Transverse colon (tissue), 4 donors: ENCODE results near the gene EIF2A. TPM values are rescaled to one million over a fixed set of nuclear protein-coding genes. Genes with fewer than 3 reads are reported as not detected.

Source experiments
- DNase-seq: peaks from one replicate; pipeline ENCODE4 v3.0.0-alpha.2; 2019
- H3K27ac ChIP-seq, 4 donors: fragments of 200-600 bp; sonication (generic); 2 replicates each; pipeline ENCODE4 v1.5.1; 2016 to 2018; ENCODE audit warnings: inconsistent platforms in 4 of 4
- H3K27me3 ChIP-seq: fragments of 200-600 bp; sonication (generic); 2 replicates; pipeline ENCODE4 v1.5.1; 2017; ENCODE audit warnings: inconsistent platforms
- H3K36me3 ChIP-seq, 4 donors: fragments of 200-600 bp; sonication (generic); 2 replicates each; pipeline ENCODE4 v1.5.1; 2017 to 2019; ENCODE audit warnings: inconsistent platforms in 4 of 4
- H3K4me1 ChIP-seq, 4 donors: fragments of 200-600 bp; sonication (generic); 2 replicates each; pipeline ENCODE4 v1.5.1; 2017 to 2020; ENCODE audit warnings: inconsistent platforms in 4 of 4
- H3K4me3 ChIP-seq, 4 donors: fragments of 200-600 bp; sonication (generic); 1 replicate in 1 of 4; 2 replicates in 3 of 4; pipeline versions ENCODE4 v1.5.1 to v1.6.1; 2017 to 2019; ENCODE audit warnings: inconsistent platforms in 4 of 4
- H3K9me3 ChIP-seq, 2 donors: fragments of 200-600 bp; sonication (generic); 2 replicates each; pipeline ENCODE4 v1.5.1; 2017 to 2019; ENCODE audit warnings: inconsistent platforms in 2 of 2
- EP300 ChIP-seq: sonication (generic); formaldehyde crosslinking; IDR thresholded peaks from one replicate; pipeline ENCODE4 v1.6.1; 2017; ENCODE audit warnings: antibody characterized with exemption, low read depth
- POLR2A ChIP-seq: fragments of 450-650 bp; IDR thresholded peaks from one replicate; pipeline ENCODE4 v1.6.1; 2016; ENCODE audit warnings: antibody characterized with exemption, mild to moderate bottlenecking, moderate library complexity
- POLR2AphosphoS5 ChIP-seq, 3 donors: sonication (generic); formaldehyde crosslinking; IDR thresholded peaks; one replicate each; pipeline ENCODE4 v1.6.1; 2016; ENCODE audit warnings: antibody characterized with exemption in 3 of 3
- WGBS, 2 donors: methylation state at CpG; one replicate each; pipeline ENCODE4 v1.1.5; 2018; ENCODE audit warnings: low coverage in 1 of 2; 5-methylcytosine and 5-hydroxymethylcytosine counted together
- in situ Hi-C, 4 donors: fragments of 200-750 bp; cut with MboI; loops; one replicate each; pipeline versions ENCODE4 v1.15.0 to v1.15.1; 2017; ENCODE audit warnings: low sequenced_read_pairs in 3 of 4, low pct_ligation_motif_present in 1 of 4, low pct_unique_long_range_greater_than_20kb in 1 of 4
- intact Hi-C: fragments of 100-400 bp; cut with DNase I; formaldehyde crosslinking; loops from one replicate; pipeline ENCODE4 v1.15.1; 2023; ENCODE audit warnings: low total_unique reads
- total RNA-seq, 4 donors: library from RNA; depleted of rRNA; stranded (reverse); fragments of >200 nt; gene quantifications; one replicate each; pipeline ENCODE4 v1.1.0, GENCODE V29; 2016
- TF ChIP-seq, protein P1 (sequence below), 5 experiments: fragments of 200-600 bp in 3 of 5; fragments of 450-650 bp in 2 of 5; sonication (generic) in 3 of 5; IDR thresholded peaks; 1 replicate in 2 of 5; 2 replicates in 3 of 5; pipeline ENCODE4 v1.5.1; 2016 to 2017; ENCODE audit warnings: antibody characterized with exemption in 5 of 5, inconsistent platforms in 3 of 5, mild to moderate bottlenecking in 2 of 5, moderate library complexity in 1 of 5

EIF2A gene
- total RNA-seq, 4 donors from 2014 or later: 20.9 to 132 (median 72.2) TPM

GRCh38 chr3:150582620-150583019 is 36.0 kb downstream of the EIF2A start:
- peaks cover 0 to 37% (median 11%) of the 10 kb centered on the region in 4 donors for H3K36me3 ChIP-seq
- TF ChIP-seq, protein P1, sequence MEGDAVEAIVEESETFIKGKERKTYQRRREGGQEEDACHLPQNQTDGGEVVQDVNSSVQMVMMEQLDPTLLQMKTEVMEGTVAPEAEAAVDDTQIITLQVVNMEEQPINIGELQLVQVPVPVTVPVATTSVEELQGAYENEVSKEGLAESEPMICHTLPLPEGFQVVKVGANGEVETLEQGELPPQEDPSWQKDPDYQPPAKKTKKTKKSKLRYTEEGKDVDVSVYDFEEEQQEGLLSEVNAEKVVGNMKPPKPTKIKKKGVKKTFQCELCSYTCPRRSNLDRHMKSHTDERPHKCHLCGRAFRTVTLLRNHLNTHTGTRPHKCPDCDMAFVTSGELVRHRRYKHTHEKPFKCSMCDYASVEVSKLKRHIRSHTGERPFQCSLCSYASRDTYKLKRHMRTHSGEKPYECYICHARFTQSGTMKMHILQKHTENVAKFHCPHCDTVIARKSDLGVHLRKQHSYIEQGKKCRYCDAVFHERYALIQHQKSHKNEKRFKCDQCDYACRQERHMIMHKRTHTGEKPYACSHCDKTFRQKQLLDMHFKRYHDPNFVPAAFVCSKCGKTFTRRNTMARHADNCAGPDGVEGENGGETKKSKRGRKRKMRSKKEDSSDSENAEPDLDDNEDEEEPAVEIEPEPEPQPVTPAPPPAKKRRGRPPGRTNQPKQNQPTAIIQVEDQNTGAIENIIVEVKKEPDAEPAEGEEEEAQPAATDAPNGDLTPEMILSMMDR (IDR thresholded peaks at IDR 0.05): no peak
- no peak overlapping the region for H3K4me3 ChIP-seq
- no peaks in the 10 kb centered on the region for H3K9me3 ChIP-seq
- H3K4me1 ChIP-seq: no peaks in the 10 kb centered on the region
- H3K27me3 ChIP-seq: no peaks in the 10 kb centered on the region
- in situ Hi-C loops: no loop called here
- H3K27ac ChIP-seq: no peak overlapping the region
- WGBS, 2 donors: 65 to 70% methylated on average over 2 of the region's 2 CpGs
- no peak for DNase-seq
- intact Hi-C loops: no loop called here

- H3K36me3 ChIP-seq: peaks cover 0 to 37% (median 11%) of the 10 kb centered on the region in 4 donors
- H3K27ac ChIP-seq: no peak overlapping the region
- 58 to 75% methylated on average over 1 of the region's 1 CpG for WGBS, 2 donors
Observed at GRCh38 chr3:150583028-150583427, 36.4 kb downstream of the EIF2A start.

DNA sequence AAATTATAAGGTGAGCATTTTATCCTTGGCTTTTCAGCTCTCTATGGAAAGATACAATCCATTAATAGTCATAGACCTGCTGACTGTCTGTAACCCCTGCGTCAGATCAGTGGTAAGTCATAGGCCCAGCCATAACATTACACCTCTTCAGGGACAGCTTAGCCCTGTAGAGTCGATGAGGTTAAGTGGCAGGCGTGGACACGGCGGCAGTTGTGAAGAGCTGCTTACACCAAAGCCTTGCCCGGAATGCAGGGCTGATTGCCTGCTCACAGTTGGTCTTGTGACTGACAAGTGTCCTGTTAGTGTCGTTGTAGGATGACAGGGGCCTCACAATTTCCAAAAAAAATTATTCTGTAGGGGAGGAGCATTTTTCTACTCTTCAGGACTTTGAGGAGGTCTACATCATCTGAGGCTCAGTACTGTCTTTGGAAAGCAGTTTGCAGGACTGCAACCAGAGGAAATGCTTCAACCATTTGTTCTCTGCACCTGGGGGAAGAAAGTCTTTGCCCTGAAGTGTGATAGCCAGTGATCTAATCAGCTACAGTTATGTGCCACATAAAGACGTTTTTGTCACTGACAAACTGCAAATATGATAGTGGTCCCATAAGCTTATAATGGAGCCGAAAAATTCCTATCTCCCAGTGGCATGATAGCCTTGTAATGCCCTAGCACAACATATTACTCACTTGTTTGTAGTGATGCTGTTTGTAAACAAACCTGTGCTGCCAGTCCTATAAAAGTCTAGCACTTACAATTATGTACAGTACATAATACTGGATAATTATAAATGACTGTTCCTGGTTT is 41.6 kb downstream of the EIF2A start:
- in situ Hi-C loops (no loop called here), intact Hi-C loops (no loop called here)
- DNase-seq: no peak
- 68 to 78% methylated on average over 2 to 9 of the region's 9 CpGs for WGBS, 2 donors
- no peak overlapping the region for H3K27ac ChIP-seq
- H3K4me1 ChIP-seq: no peaks in the 10 kb centered on the region
- no peak overlapping the region for H3K4me3 ChIP-seq
- no peaks in the 10 kb centered on the region for H3K27me3 ChIP-seq
- no peaks in the 10 kb centered on the region for H3K9me3 ChIP-seq
- peaks cover 0 to 24% (median 6%) of the 10 kb centered on the region in 4 donors for H3K36me3 ChIP-seq
- no peak for TF ChIP-seq POLR2A
- TF ChIP-seq, protein P1 (IDR thresholded peaks at IDR 0.05): no peak
- no peak for TF ChIP-seq POLR2AphosphoS5 (IDR thresholded peaks at IDR 0.05)
- no peak for TF ChIP-seq EP300

More at GRCh38 chr3:150583028-150583427, 36.4 kb downstream of the EIF2A start:
- Histone ChIP-seq H3K9me3 (no peaks in the 10 kb centered on the region), H3K27me3 (no peaks in the 10 kb centered on the region), H3K4me3 (no peak overlapping the region), H3K4me1 (no peaks in the 10 kb centered on the region)
- DNase-seq: no peak
- in situ Hi-C loops (no loop called here), intact Hi-C loops (no loop called here)
- TF ChIP-seq POLR2A: no peak

DNA sequence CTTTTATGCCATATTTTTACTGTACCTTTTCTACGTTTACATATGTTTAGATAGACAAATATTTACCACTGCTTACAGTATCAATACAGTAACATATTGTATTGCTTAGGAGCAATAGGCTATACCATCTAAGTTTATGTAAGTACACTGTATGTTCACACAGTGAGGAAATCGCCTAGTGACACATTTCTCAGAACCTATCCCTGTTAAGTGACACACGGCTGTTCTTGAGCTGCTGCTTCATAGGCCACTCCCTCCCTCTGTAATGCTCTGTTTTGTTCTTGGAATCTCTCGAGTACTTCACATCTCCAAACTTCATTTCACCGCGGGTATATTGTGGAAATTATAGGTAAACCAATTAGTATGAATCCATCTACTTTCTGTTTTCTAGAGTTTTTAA is 43.2 kb downstream of the EIF2A start:
- TF ChIP-seq EP300 (no peak), POLR2A (no peak), POLR2AphosphoS5 (IDR thresholded peaks at IDR 0.05) (no peak)
- TF ChIP-seq, protein P1 (IDR thresholded peaks at IDR 0.05): no peak
- intact Hi-C loops: no loop called here
- DNase-seq: no peak
- H3K9me3 ChIP-seq: no peaks in the 10 kb centered on the region
- no peaks in the 10 kb centered on the region for H3K27me3 ChIP-seq
- WGBS, 2 donors: 62 to 75% methylated on average over 4 to 6 of the region's 6 CpGs
- in situ Hi-C loops: no loop called here
- no peak overlapping the region for H3K27ac ChIP-seq
- no peaks in the 10 kb centered on the region for H3K4me1 ChIP-seq
- peaks cover 0 to 11% (median 0%) of the 10 kb centered on the region in 4 donors for H3K36me3 ChIP-seq
- H3K4me3 ChIP-seq: no peak overlapping the region

DNA sequence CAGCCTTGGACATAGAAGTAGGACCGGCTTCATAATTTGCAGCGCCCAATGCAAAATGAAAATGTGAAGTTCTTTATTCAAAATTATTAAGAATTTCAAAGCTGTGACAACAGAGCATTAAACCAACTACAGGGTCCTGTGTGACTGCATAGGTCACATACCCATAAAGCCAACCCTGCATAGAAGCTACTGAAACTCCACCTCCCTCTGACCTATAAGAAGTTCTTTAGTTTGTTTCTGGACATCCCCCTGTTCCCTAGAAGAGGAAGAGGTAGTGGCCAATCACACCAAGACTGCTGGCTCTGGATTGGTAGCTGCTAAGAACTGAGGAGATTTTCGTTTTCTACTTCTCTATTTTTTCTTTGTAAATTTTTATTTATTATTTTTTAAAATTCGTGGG is 47.6 kb downstream of the EIF2A start:
- Histone ChIP-seq H3K27me3 (no peaks in the 10 kb centered on the region), H3K27ac (no peak overlapping the region), H3K4me1 (no peaks in the 10 kb centered on the region), H3K9me3 (no peaks in the 10 kb centered on the region), H3K4me3 (no peak overlapping the region), H3K36me3 (no peaks in the 10 kb centered on the region)
- TF ChIP-seq, protein P1 (IDR thresholded peaks at IDR 0.05): no peak
- no peak for TF ChIP-seq POLR2AphosphoS5 (IDR thresholded peaks at IDR 0.05)
- TF ChIP-seq EP300: no peak
- TF ChIP-seq POLR2A: no peak
- DNase-seq: no peak
- in situ Hi-C loops: no loop called here
- intact Hi-C loops: no loop called here
- 82 to 94% methylated on average over 3 to 4 of the region's 4 CpGs for WGBS, 2 donors
